ENCODE data around the gene VWA7.

Gene VWA7

GRCh38 chr6:31760790-31761189, 16.3 kb downstream of the VWA7 start:
- no peaks in the 10 kb centered on the region for H3K79me2 ChIP-seq (ENCODE audit: control insufficient read depth, insufficient read depth, low read length, poor library complexity)
- H2BK120ac ChIP-seq (ENCODE audit: insufficient read depth, low read length, poor library complexity) = no peak overlapping the region
- no peak overlapping the region for H3K27ac ChIP-seq (ENCODE audit: low read depth, low read length)
- H2BK5ac ChIP-seq (ENCODE audit: low read depth, low read length, poor library complexity) = no peak overlapping the region
- no peak overlapping the region for H3K4me3 ChIP-seq (ENCODE audit: low read depth, low read length)
- H3K14ac ChIP-seq (ENCODE audit: low read length) = no peak overlapping the region
- no peak overlapping the region for H4K8ac ChIP-seq (ENCODE audit: low read depth, low read length)
- no peak overlapping the region for H2BK12ac ChIP-seq (ENCODE audit: low read length)
- no peak overlapping the region for H4K12ac ChIP-seq (ENCODE audit: low read depth, low read length)
- H3K18ac ChIP-seq (ENCODE audit: low read length) = no peak overlapping the region
- H2AK5ac ChIP-seq (ENCODE audit: low read length) = no peak overlapping the region
- H3K27me3 ChIP-seq (ENCODE audit: insufficient read depth, low read length) = no peaks in the 10 kb centered on the region
- peaks cover 2% of the 10 kb centered on the region for H3K9me3 ChIP-seq (ENCODE audit: insufficient read depth, low read depth, low read length)
- H3K79me1 ChIP-seq (ENCODE audit: low read length) = peaks cover 4% of the 10 kb centered on the region
- peaks cover 7 to 8% of the 10 kb centered on the region in 2 experiments for H3K4me1 ChIP-seq (ENCODE audit: control insufficient read depth in 1 of 2, insufficient read depth in 2 of 2, low read length in 2 of 2)
- no peak overlapping the region for H3K9ac ChIP-seq (ENCODE audit: low read length)
- H3K36me3 ChIP-seq (ENCODE audit: control insufficient read depth in 1 of 2, insufficient read depth in 2 of 2, low read length in 2 of 2) = peaks cover 0 to 3% of the 10 kb centered on the region in 2 experiments
- WGBS (ENCODE audit: extremely low coverage, insufficient coverage, insufficient read length) = no CpG with 5 or more reads among the region's 5 CpGs
- no peak for DNase-seq
- no peak overlapping the region for H4K91ac ChIP-seq (ENCODE audit: low read depth, low read length)
- H3K23ac ChIP-seq (ENCODE audit: low read length) = no peak overlapping the region
- no peak overlapping the region for H3K4me2 ChIP-seq (ENCODE audit: low read length)
- no peak overlapping the region for H2AFZ ChIP-seq (ENCODE audit: insufficient read depth, low read length, poor library complexity)
- H3K4ac ChIP-seq (ENCODE audit: low read depth, low read length) = no peak overlapping the region

DNA sequence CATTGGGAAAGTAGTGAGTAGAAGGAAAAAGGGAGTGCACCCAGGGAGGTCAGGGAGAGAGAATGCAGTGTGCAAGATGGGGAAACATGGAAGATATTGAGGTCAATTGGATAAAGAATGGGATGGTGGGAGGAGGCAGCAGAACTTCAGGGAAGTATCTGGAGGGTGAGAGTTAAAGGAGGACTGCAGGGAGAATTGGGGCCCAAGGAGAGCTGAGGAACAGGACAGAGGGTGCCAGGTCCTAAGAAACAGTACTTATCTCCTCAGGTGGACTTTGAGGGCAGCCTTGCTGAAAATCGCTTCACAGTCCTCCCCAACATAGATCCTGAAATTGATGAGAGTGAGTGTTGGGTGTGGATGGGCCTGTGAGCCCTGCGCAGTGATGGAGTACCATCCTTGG, 18.8 kb downstream of the VWA7 start:
- Histone ChIP-seq H3K27ac (ENCODE audit: low read depth, low read length) (no peak overlapping the region), H3K79me1 (ENCODE audit: low read length) (peaks cover 2% of the 10 kb centered on the region), H3K27me3 (ENCODE audit: insufficient read depth, low read length) (no peaks in the 10 kb centered on the region), H2BK120ac (ENCODE audit: insufficient read depth, low read length, poor library complexity) (no peak overlapping the region), H2AK5ac (ENCODE audit: low read length) (no peak overlapping the region), H3K4me3 (ENCODE audit: low read depth, low read length) (no peak overlapping the region), H3K14ac (ENCODE audit: low read length) (no peak overlapping the region), H2BK12ac (ENCODE audit: low read length) (no peak overlapping the region), H4K12ac (ENCODE audit: low read depth, low read length) (no peak overlapping the region), H3K4me1 (ENCODE audit: control insufficient read depth in 1 of 2, insufficient read depth in 2 of 2, low read length in 2 of 2) (peaks cover 2 to 5% of the 10 kb centered on the region in 2 experiments), H2BK5ac (ENCODE audit: low read depth, low read length, poor library complexity) (no peak overlapping the region), H3K9ac (ENCODE audit: low read length) (no peak overlapping the region), H4K91ac (ENCODE audit: low read depth, low read length) (no peak overlapping the region), H3K36me3 (ENCODE audit: control insufficient read depth in 1 of 2, insufficient read depth in 2 of 2, low read length in 2 of 2) (peaks cover 0 to 3% of the 10 kb centered on the region in 2 experiments), H3K23ac (ENCODE audit: low read length) (no peak overlapping the region), H3K79me2 (ENCODE audit: control insufficient read depth, insufficient read depth, low read length, poor library complexity) (no peaks in the 10 kb centered on the region), H2AFZ (ENCODE audit: insufficient read depth, low read length, poor library complexity) (no peak overlapping the region), H3K4me2 (ENCODE audit: low read length) (no peak overlapping the region), H4K8ac (ENCODE audit: low read depth, low read length) (no peak overlapping the region), H3K18ac (ENCODE audit: low read length) (no peak overlapping the region), H3K4ac (ENCODE audit: low read depth, low read length) (no peak overlapping the region), H3K9me3 (ENCODE audit: insufficient read depth, low read depth, low read length) (peaks cover 2% of the 10 kb centered on the region)
- no CpG with 5 or more reads among the region's 2 CpGs for WGBS (ENCODE audit: extremely low coverage, insufficient coverage, insufficient read length)
- DNase-seq = no peak

GRCh38 chr6:31752739-31753319, 24.3 kb downstream of the VWA7 start:
- H3K9me3 ChIP-seq (ENCODE audit: insufficient read depth, low read depth, low read length) = no peaks in the 10 kb centered on the region
- no peak overlapping the region for H2BK12ac ChIP-seq (ENCODE audit: low read length)
- no peaks in the 10 kb centered on the region for H3K27me3 ChIP-seq (ENCODE audit: insufficient read depth, low read length)
- no peak overlapping the region for H3K27ac ChIP-seq (ENCODE audit: low read depth, low read length)
- H3K9ac ChIP-seq (ENCODE audit: low read length) = no peak overlapping the region
- H4K12ac ChIP-seq (ENCODE audit: low read depth, low read length) = no peak overlapping the region
- H4K8ac ChIP-seq (ENCODE audit: low read depth, low read length) = no peak overlapping the region
- H2AFZ ChIP-seq (ENCODE audit: insufficient read depth, low read length, poor library complexity) = no peak overlapping the region
- DNase-seq = no peak
- no peak overlapping the region for H2BK5ac ChIP-seq (ENCODE audit: low read depth, low read length, poor library complexity)
- H3K79me2 ChIP-seq (ENCODE audit: control insufficient read depth, insufficient read depth, low read length, poor library complexity) = no peaks in the 10 kb centered on the region
- no peak overlapping the region for H2AK5ac ChIP-seq (ENCODE audit: low read length)
- no peak overlapping the region for H3K23ac ChIP-seq (ENCODE audit: low read length)
- H3K4me3 ChIP-seq (ENCODE audit: low read depth, low read length) = no peak overlapping the region
- peaks cover 0 to 2% of the 10 kb centered on the region in 2 experiments for H3K36me3 ChIP-seq (ENCODE audit: control insufficient read depth in 1 of 2, insufficient read depth in 2 of 2, low read length in 2 of 2)
- no peaks in the 10 kb centered on the region for H3K79me1 ChIP-seq (ENCODE audit: low read length)
- no peak overlapping the region for H4K91ac ChIP-seq (ENCODE audit: low read depth, low read length)
- no peak overlapping the region for H3K18ac ChIP-seq (ENCODE audit: low read length)
- WGBS (ENCODE audit: extremely low coverage, insufficient coverage, insufficient read length) = no CpG with 5 or more reads among the region's 8 CpGs
- no peak overlapping the region for H3K4me2 ChIP-seq (ENCODE audit: low read length)
- H3K4ac ChIP-seq (ENCODE audit: low read depth, low read length) = no peak overlapping the region
- H3K4me1 ChIP-seq (ENCODE audit: control insufficient read depth in 1 of 2, insufficient read depth in 2 of 2, low read length in 2 of 2) = peaks cover 0 to 2% of the 10 kb centered on the region in 2 experiments
- H2BK120ac ChIP-seq (ENCODE audit: insufficient read depth, low read length, poor library complexity) = no peak overlapping the region
- no peak overlapping the region for H3K14ac ChIP-seq (ENCODE audit: low read length)

- peaks cover 6 to 8% of the 10 kb centered on the region in 2 experiments for H3K4me1 ChIP-seq (ENCODE audit: control insufficient read depth in 1 of 2, insufficient read depth in 2 of 2, low read length in 2 of 2)
Measured at GRCh38 chr6:31750411-31751022, 26.6 kb downstream of the VWA7 start.

More at GRCh38 chr6:31750411-31751022, 26.6 kb downstream of the VWA7 start:
- H3K4me2 ChIP-seq (ENCODE audit: low read length) = no peak overlapping the region
- no peak for DNase-seq
- H3K9ac ChIP-seq (ENCODE audit: low read length) = no peak overlapping the region
- H4K8ac ChIP-seq (ENCODE audit: low read depth, low read length) = no peak overlapping the region
- H3K4me3 ChIP-seq (ENCODE audit: low read depth, low read length) = no peak overlapping the region
- WGBS (ENCODE audit: extremely low coverage, insufficient coverage, insufficient read length) = no CpG with 5 or more reads among the region's 7 CpGs
- no peak overlapping the region for H2BK12ac ChIP-seq (ENCODE audit: low read length)
- H3K27me3 ChIP-seq (ENCODE audit: insufficient read depth, low read length) = no peaks in the 10 kb centered on the region
- H2AFZ ChIP-seq (ENCODE audit: insufficient read depth, low read length, poor library complexity) = no peak overlapping the region
- no peak overlapping the region for H2AK5ac ChIP-seq (ENCODE audit: low read length)
- no peak overlapping the region for H4K91ac ChIP-seq (ENCODE audit: low read depth, low read length)
- H2BK120ac ChIP-seq (ENCODE audit: insufficient read depth, low read length, poor library complexity) = no peak overlapping the region
- no peak overlapping the region for H3K23ac ChIP-seq (ENCODE audit: low read length)
- no peak overlapping the region for H3K4ac ChIP-seq (ENCODE audit: low read depth, low read length)
- no peak overlapping the region for H3K14ac ChIP-seq (ENCODE audit: low read length)
- no peak overlapping the region for H3K18ac ChIP-seq (ENCODE audit: low read length)
- H3K9me3 ChIP-seq (ENCODE audit: insufficient read depth, low read depth, low read length) = no peaks in the 10 kb centered on the region
- H3K27ac ChIP-seq (ENCODE audit: low read depth, low read length) = no peak overlapping the region
- no peaks in the 10 kb centered on the region for H3K79me2 ChIP-seq (ENCODE audit: control insufficient read depth, insufficient read depth, low read length, poor library complexity)
- H3K36me3 ChIP-seq (ENCODE audit: control insufficient read depth in 1 of 2, insufficient read depth in 2 of 2, low read length in 2 of 2) = peaks cover 0 to 2% of the 10 kb centered on the region in 2 experiments
- no peak overlapping the region for H2BK5ac ChIP-seq (ENCODE audit: low read depth, low read length, poor library complexity)
- no peaks in the 10 kb centered on the region for H3K79me1 ChIP-seq (ENCODE audit: low read length)
- no peak overlapping the region for H4K12ac ChIP-seq (ENCODE audit: low read depth, low read length)
